PC-9 (cell line): ENCODE measurements around the gene TGFB1.
A peak's percentile ranks its signal among the peaks of the same experiment; 100 is the strongest.

Source experiments
- EZH2 ChIP-seq: fragments of 200-600 bp; sonication (generic); IDR thresholded peaks from 2 replicates; pipeline ENCODE4 v1.8.0; 2017; ENCODE audit warnings: antibody characterized with exemption, low read depth
- TF ChIP-seq, protein P1 (sequence below): fragments of 200-600 bp; sonication (generic); conservative IDR thresholded peaks from 2 replicates; pipeline ENCODE4 v1.6.1; 2017; ENCODE audit warnings: mixed run types, antibody characterized with exemption, mild to moderate bottlenecking, moderate library complexity

DNA sequence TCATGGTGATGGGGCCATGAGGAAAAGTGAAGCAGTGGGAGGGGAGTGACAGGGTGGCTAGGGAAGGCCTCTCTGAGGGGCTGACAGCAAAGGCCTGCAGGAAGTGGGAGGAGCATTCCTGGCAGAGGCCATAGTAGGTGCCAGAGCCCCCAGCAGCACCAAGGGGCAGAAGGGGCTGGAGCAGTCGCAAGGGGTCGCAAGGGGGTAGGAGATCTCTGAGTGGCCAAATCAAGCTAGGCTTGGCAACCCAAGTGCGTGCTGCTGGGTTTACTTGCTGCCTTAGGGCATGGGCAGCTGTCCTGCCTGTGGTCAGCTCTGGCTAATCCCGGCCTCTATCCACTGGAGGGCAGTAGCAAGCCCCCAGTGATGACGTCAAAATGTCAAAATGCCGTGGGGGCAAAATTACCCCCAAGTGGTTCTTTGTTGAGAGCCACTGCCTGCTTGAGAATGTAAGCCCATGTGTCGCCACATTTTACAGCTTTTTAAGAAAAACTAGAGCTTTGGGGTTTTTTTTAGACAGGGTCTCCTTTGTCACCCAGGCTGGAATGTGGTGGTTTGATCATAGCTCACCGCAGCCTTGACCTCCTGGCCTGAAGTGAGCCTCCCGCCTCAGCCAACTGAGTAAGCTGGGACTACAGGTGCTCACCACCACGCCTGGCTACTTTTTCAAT, 32.0 kb downstream of the TGFB1 start:
- TF ChIP-seq, protein P1, sequence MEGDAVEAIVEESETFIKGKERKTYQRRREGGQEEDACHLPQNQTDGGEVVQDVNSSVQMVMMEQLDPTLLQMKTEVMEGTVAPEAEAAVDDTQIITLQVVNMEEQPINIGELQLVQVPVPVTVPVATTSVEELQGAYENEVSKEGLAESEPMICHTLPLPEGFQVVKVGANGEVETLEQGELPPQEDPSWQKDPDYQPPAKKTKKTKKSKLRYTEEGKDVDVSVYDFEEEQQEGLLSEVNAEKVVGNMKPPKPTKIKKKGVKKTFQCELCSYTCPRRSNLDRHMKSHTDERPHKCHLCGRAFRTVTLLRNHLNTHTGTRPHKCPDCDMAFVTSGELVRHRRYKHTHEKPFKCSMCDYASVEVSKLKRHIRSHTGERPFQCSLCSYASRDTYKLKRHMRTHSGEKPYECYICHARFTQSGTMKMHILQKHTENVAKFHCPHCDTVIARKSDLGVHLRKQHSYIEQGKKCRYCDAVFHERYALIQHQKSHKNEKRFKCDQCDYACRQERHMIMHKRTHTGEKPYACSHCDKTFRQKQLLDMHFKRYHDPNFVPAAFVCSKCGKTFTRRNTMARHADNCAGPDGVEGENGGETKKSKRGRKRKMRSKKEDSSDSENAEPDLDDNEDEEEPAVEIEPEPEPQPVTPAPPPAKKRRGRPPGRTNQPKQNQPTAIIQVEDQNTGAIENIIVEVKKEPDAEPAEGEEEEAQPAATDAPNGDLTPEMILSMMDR: peak; percentile 67
- TF ChIP-seq EZH2: no peak
